Chondrocyte (in vitro differentiated cells): ENCODE results near the gene CACNG7. TPM values are rescaled to one million over a fixed set of nuclear protein-coding genes. Genes with fewer than 3 reads are reported as not detected.

Experiments
- DNase-seq: peaks from one replicate; pipeline ENCODE4 v3.0.0; 2021; ENCODE audit warnings: mixed read lengths, low spot score
- H3K27ac Mint-ChIP-seq: one replicate; pipeline ENCODE4 v1.8.0; 2021; ENCODE audit warnings: mild to moderate bottlenecking, moderate library complexity, mixed read lengths; ENCODE audit not compliant: unreplicated experiment
- H3K27me3 Mint-ChIP-seq: 2 replicates; pipeline ENCODE4 v1.8.0; 2021; ENCODE audit warnings: low read depth, mixed read lengths
- H3K36me3 Mint-ChIP-seq: 2 replicates; pipeline ENCODE4 v1.8.0; 2021; ENCODE audit warnings: low read depth, mixed read lengths
- H3K4me1 Mint-ChIP-seq: 2 replicates; pipeline ENCODE4 v1.8.0; 2021; ENCODE audit warnings: low read depth, mild to moderate bottlenecking, mixed read lengths
- H3K4me3 Mint-ChIP-seq: one replicate; pipeline ENCODE4 v1.8.0; 2021; ENCODE audit warnings: mild to moderate bottlenecking, moderate library complexity, mixed read lengths; ENCODE audit not compliant: unreplicated experiment
- H3K9me3 Mint-ChIP-seq: 2 replicates; pipeline ENCODE4 v1.8.0; 2021; ENCODE audit warnings: low read depth, mixed read lengths
- total RNA-seq: library from RNA; stranded (reverse); gene quantifications from 3 replicates; pipeline ENCODE4 v1.2.1, GENCODE V29; 2021
- TF ChIP-seq, protein P1 (sequence below): fragments of 200-600 bp; sonication (generic); IDR thresholded peaks from 2 replicates; pipeline ENCODE4 v1.5.0; 2021; ENCODE audit warnings: antibody characterized with exemption, mild to moderate bottlenecking, moderate library complexity

The CACNG7 gene
- total RNA-seq, 1 donor from 2014 or later = not detected

DNA sequence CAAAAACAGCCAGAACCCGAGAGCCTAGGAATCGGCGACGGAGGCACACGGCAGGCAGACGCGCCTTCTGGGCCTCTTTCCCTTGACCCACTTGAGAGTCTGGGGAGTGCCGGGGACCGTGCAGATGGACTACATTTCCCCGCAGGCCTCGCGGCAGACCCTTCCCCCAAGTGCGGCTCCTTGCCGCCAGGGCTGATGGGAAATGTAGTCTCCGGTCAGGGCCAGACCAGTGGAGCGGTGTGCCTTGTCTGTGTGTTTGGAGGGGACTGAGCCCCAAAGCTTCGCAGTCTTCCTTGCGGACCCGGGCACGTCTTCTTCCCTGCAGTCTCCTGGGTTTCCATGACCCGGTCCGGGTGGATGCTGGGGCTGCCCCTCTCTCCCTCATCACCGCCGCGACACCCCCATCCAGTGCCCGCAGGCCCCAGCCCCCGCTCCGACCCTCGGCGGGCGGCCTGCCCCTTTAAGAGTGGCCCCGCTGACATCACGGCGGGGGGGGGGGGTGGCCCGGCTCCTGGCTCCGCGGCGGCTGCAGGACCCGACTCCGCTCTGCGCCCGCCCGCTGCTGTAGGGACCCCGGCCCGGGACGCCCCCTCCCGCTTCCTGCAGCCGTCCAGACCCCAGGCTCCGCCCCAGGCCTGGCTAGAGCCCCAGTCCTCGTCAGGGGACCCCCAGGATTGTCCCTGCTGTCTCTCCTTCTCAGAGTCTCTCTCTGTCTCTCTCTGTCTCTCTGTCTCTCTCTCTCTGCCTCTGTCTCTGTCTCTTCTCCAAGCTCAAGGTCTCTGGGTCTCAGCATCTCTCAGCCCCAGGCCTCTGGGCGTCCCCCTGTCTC is 758 bp upstream of the CACNG7 start:
- Mint-ChIP-seq H3K27ac (no peak overlapping the region), H3K9me3 (no peaks in the 10 kb centered on the region), H3K4me3 (peak overlapping the region; percentile 49), H3K36me3 (peaks cover 5% of the 10 kb centered on the region), H3K4me1 (peaks cover 20% of the 10 kb centered on the region), H3K27me3 (peaks cover 72% of the 10 kb centered on the region)
- TF ChIP-seq, protein P1, sequence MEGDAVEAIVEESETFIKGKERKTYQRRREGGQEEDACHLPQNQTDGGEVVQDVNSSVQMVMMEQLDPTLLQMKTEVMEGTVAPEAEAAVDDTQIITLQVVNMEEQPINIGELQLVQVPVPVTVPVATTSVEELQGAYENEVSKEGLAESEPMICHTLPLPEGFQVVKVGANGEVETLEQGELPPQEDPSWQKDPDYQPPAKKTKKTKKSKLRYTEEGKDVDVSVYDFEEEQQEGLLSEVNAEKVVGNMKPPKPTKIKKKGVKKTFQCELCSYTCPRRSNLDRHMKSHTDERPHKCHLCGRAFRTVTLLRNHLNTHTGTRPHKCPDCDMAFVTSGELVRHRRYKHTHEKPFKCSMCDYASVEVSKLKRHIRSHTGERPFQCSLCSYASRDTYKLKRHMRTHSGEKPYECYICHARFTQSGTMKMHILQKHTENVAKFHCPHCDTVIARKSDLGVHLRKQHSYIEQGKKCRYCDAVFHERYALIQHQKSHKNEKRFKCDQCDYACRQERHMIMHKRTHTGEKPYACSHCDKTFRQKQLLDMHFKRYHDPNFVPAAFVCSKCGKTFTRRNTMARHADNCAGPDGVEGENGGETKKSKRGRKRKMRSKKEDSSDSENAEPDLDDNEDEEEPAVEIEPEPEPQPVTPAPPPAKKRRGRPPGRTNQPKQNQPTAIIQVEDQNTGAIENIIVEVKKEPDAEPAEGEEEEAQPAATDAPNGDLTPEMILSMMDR = no peak
- no peak for DNase-seq

DNA sequence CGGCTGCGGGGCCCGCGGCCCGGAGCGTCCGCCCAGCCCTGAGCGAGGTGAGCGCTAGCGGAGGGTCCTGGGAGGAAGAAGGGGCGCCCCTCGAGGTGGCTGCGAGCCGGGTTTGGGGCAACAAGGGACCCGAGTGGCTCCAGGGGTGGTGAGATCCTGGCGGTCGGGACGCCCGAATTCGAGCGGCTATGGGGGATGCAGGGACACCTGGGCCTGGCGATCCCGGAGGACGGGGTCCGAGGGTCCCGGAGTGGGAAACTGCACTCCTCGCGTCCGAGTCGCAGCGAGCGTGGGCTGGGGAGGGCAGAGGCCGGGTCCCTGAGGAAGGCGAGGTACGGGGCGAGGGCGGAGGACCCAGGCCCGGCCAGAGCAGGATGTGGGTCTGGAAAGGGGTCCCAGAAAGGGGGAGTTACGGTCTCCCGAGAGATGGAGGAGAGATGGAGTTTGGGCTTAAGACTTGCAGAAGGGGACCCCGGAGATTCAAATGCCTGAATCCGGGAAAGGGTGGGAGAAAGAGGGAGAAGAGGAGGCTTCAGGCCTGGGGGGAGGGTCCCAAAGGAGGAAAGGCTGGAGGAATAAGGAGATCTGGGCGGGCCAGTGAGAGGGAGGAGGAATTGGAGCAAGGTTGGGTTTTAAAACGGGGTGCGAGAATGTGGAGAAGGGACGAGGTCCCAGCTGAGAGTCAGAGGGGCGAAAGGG is 542 bp downstream of the CACNG7 start:
- TF ChIP-seq, protein P1 = no peak
- H3K4me3 Mint-ChIP-seq = no peak overlapping the region
- peaks cover 5% of the 10 kb centered on the region for H3K36me3 Mint-ChIP-seq
- no peak overlapping the region for H3K27ac Mint-ChIP-seq
- no peak for DNase-seq
- H3K4me1 Mint-ChIP-seq = peaks cover 20% of the 10 kb centered on the region
- H3K27me3 Mint-ChIP-seq = peaks cover 66% of the 10 kb centered on the region
- no peaks in the 10 kb centered on the region for H3K9me3 Mint-ChIP-seq

DNA sequence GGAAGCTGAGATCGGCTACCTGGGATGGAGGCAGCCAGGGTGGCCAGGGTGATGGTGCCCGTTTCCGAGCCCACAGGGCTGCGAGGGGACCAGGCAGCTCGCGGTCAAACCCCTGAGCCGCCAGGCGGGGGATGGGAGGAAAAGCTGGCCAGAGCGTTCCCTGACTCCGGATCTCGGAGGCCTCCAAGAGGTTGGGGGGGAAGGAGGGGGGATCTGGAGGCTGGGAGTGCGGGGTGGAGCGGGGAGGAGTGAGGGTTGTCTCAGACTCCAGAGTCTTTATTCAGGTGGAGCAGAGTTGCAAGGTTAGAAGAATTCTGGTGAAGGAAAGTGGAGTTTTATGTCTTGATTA is 1.1 kb downstream of the CACNG7 start:
- Mint-ChIP-seq H3K9me3 (no peaks in the 10 kb centered on the region), H3K27ac (no peak overlapping the region), H3K27me3 (peaks cover 64% of the 10 kb centered on the region), H3K4me1 (peaks cover 20% of the 10 kb centered on the region), H3K4me3 (no peak overlapping the region), H3K36me3 (peaks cover 5% of the 10 kb centered on the region)
- TF ChIP-seq, protein P1 = no peak
- no peak for DNase-seq

DNA sequence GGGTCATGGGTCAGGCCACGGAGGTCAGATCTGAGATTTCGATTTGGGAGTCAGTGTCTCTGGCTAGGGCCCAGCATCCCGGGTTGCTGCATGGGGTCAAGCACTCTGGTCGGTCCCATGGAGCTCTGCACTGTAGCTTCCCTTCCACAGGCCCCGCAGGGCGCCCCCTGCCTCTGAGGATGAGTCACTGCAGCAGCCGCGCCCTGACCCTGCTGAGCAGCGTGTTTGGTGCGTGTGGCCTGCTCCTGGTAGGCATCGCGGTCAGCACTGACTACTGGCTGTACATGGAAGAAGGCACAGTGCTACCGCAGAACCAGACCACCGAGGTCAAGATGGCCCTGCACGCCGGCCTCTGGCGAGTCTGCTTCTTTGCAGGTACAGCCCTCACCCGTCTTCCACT is 3.6 kb downstream of the CACNG7 start:
- TF ChIP-seq, protein P1 = peak; percentile 44
- peaks cover 12% of the 10 kb centered on the region for H3K4me1 Mint-ChIP-seq
- H3K9me3 Mint-ChIP-seq = no peaks in the 10 kb centered on the region
- peaks cover 5% of the 10 kb centered on the region for H3K36me3 Mint-ChIP-seq
- no peak overlapping the region for H3K4me3 Mint-ChIP-seq
- DNase-seq = no peak
- no peak overlapping the region for H3K27ac Mint-ChIP-seq
- H3K27me3 Mint-ChIP-seq = peaks cover 41% of the 10 kb centered on the region

DNA sequence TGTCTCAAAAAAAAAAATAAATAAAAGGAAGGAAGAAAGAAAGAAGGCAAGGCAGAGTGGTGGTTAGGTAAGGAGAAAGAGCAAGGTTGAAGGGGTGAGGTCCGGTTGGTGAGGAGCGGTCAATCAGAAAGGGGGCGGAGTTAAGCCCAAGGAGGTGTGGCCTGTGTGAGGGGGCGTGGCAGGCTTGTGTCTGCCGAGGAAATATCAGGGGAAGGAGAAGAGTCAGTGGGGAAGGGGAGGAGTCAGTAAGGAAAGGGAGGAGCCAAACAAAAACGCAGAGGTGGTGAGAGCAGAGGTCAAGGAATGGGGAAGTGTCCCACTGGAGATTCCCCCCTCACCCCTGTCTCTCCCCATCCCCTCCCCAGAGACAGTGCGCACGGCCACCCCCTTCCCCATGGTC is 5.9 kb downstream of the CACNG7 start:
- Mint-ChIP-seq H3K36me3 (no peaks in the 10 kb centered on the region), H3K27me3 (peaks cover 27% of the 10 kb centered on the region)

More for the DNA sequence above, 5.9 kb downstream of the CACNG7 start:
- no peaks in the 10 kb centered on the region for H3K9me3 Mint-ChIP-seq
- no peak overlapping the region for H3K27ac Mint-ChIP-seq
- no peak for DNase-seq
- no peaks in the 10 kb centered on the region for H3K4me1 Mint-ChIP-seq
- TF ChIP-seq, protein P1 = no peak
- H3K4me3 Mint-ChIP-seq = no peak overlapping the region
